Right atrium auricular region (tissue), 2 donors: Measurements from ENCODE around the gene TBL1Y. TPM values are rescaled to one million over a fixed set of nuclear protein-coding genes. Genes with fewer than 3 reads are reported as not detected.
"Not testable (repeated sequence)": the region's sequence is repeated elsewhere in the genome, so short reads cannot be mapped to it uniquely, and the experiment has no call there.

Source experiments
- DNase-seq: peaks from one replicate; pipeline ENCODE4 v3.0.0-alpha.2; 2019; ENCODE audit warnings: low spot score
- H3K27ac ChIP-seq, 2 donors: fragments of 200-600 bp; sonication (generic); 1 replicate in 1 of 2; 2 replicates in 1 of 2; pipeline ENCODE4 v1.5.1; 2016 to 2019
- H3K27me3 ChIP-seq, 2 donors: fragments of 200-600 bp; sonication (generic); one replicate each; pipeline versions ENCODE4 v1.5.1 to v1.6.0; 2017 to 2019
- H3K36me3 ChIP-seq: fragments of 200-600 bp; sonication (generic); one replicate; pipeline ENCODE4 v1.5.1; 2016
- H3K4me1 ChIP-seq, 2 donors: fragments of 200-600 bp; sonication (generic); one replicate each; pipeline versions ENCODE4 v1.5.1 to v1.6.0; 2017 to 2019
- H3K4me3 ChIP-seq, 2 donors: fragments of 200-600 bp; sonication (generic); 1 replicate in 1 of 2; 2 replicates in 1 of 2; pipeline ENCODE4 v1.5.1; 2017 to 2019; ENCODE audit warnings: mild to moderate bottlenecking in 1 of 2, moderate library complexity in 1 of 2
- H3K9me3 ChIP-seq, 2 donors: fragments of 200-600 bp; sonication (generic); one replicate each; pipeline ENCODE4 v1.5.1; 2019
- CTCF ChIP-seq, 2 donors: fragments of 200-600 bp; sonication (generic); IDR thresholded peaks; one replicate each; pipeline ENCODE4 v1.5.1; 2019; ENCODE audit warnings: antibody characterized with exemption in 2 of 2
- total RNA-seq, 2 donors: library from RNA; depleted of rRNA; stranded (reverse); fragments of >200 nt; gene quantifications; one replicate each; pipeline ENCODE4 v1.1.0, GENCODE V29; 2016

The TBL1Y gene
- total RNA-seq, 2 donors from 2014 or later: not detected

- Histone ChIP-seq H3K9me3 (no peaks in the 10 kb centered on the region), H3K4me1 (no peaks in the 10 kb centered on the region), H3K36me3 (no peaks in the 10 kb centered on the region), H3K27me3 (no peaks in the 10 kb centered on the region), H3K27ac (no peak overlapping the region), H3K4me3 (no peak overlapping the region)
- no peak for DNase-seq
- TF ChIP-seq CTCF (IDR thresholded peaks at IDR 0.05): no peak
Observed at GRCh38 chrY:7056886-7057285, 146.4 kb downstream of the TBL1Y start.

- no peak for DNase-seq
- Histone ChIP-seq H3K27me3 (no peaks in the 10 kb centered on the region), H3K4me3 (no peak overlapping the region), H3K36me3 (no peaks in the 10 kb centered on the region), H3K9me3 (no peaks in the 10 kb centered on the region), H3K4me1 (no peaks in the 10 kb centered on the region), H3K27ac (no peak overlapping the region)
- TF ChIP-seq CTCF (IDR thresholded peaks at IDR 0.05): no peak
Observed at GRCh38 chrY:7078725-7079124, 168.2 kb downstream of the TBL1Y start.

- not testable (repeated sequence) for H3K9me3 ChIP-seq, H3K36me3 ChIP-seq, H3K4me3 ChIP-seq, H3K4me1 ChIP-seq, DNase-seq, H3K27ac ChIP-seq, H3K27me3 ChIP-seq
Observed at GRCh38 chrY:7080548-7080947, 170.1 kb downstream of the TBL1Y start.

GRCh38 chrY:7085606-7086005 lies 175.1 kb downstream of the TBL1Y start:
- Histone ChIP-seq H3K4me1 (no peaks in the 10 kb centered on the region), H3K27me3 (no peaks in the 10 kb centered on the region), H3K36me3 (no peaks in the 10 kb centered on the region), H3K4me3 (no peak overlapping the region), H3K27ac (no peak overlapping the region), H3K9me3 (no peaks in the 10 kb centered on the region)
- TF ChIP-seq CTCF (IDR thresholded peaks at IDR 0.05): no peak
- DNase-seq: no peak

GRCh38 chrY:7092836-7093235 lies 182.3 kb downstream of the TBL1Y start:
- Histone ChIP-seq H3K27ac (no peak overlapping the region), H3K36me3 (no peaks in the 10 kb centered on the region), H3K4me1 (no peaks in the 10 kb centered on the region), H3K27me3 (no peaks in the 10 kb centered on the region), H3K9me3 (no peaks in the 10 kb centered on the region), H3K4me3 (no peak overlapping the region)
- DNase-seq: no peak
- TF ChIP-seq CTCF (IDR thresholded peaks at IDR 0.05): no peak

GRCh38 chrY:7094365-7094764 lies 183.9 kb downstream of the TBL1Y start:
- H3K4me3 ChIP-seq: no peak overlapping the region
- DNase-seq: no peak
- TF ChIP-seq CTCF (IDR thresholded peaks at IDR 0.05): no peak
- no peaks in the 10 kb centered on the region for H3K27me3 ChIP-seq
- H3K9me3 ChIP-seq: no peaks in the 10 kb centered on the region
- H3K4me1 ChIP-seq: no peaks in the 10 kb centered on the region
- H3K27ac ChIP-seq: no peak overlapping the region
- no peaks in the 10 kb centered on the region for H3K36me3 ChIP-seq
